IPS DF 6.9 (cell line): ENCODE measurements around the gene DIP2C.
A peak's percentile ranks its signal among the peaks of the same experiment; 100 is the strongest.

Source experiments
- DNase-seq: peaks from one replicate; pipeline ENCODE4 v3.0.0-alpha.2; 2013; ENCODE audit warnings: low read depth, low spot score
- H3K27ac ChIP-seq: one replicate; pipeline ENCODE4 v1.5.1; 2013; ENCODE audit warnings: low read length, control low read depth
- H3K27me3 ChIP-seq: 2 replicates; pipeline ENCODE4 v1.6.1; 2013; ENCODE audit warnings: mild to moderate bottlenecking, low read length; ENCODE audit not compliant: control insufficient read depth, insufficient read depth
- H3K36me3 ChIP-seq: 2 replicates; pipeline ENCODE4 v1.6.1; 2013; ENCODE audit warnings: low read length; ENCODE audit not compliant: control insufficient read depth, insufficient read depth
- H3K4me1 ChIP-seq: 2 replicates; pipeline ENCODE4 v1.6.1; 2013; ENCODE audit warnings: low read length; ENCODE audit not compliant: control insufficient read depth, insufficient read depth
- H3K4me3 ChIP-seq: 2 replicates; pipeline ENCODE4 v1.5.1; 2013; ENCODE audit warnings: mild to moderate bottlenecking, low read length
- H3K9me3 ChIP-seq: 2 replicates; pipeline ENCODE4 v1.6.1; 2013; ENCODE audit warnings: low read length, inconsistent platforms; ENCODE audit not compliant: control insufficient read depth, insufficient read depth
- WGBS: extraction: QIAGEN DNeasy Blood & Tissue Kit; methylation state at CpG from one replicate; pipeline ENCODE4 v1.1.7; 2013; ENCODE audit warnings: mixed read lengths, missing lambda C conversion rate; ENCODE audit not compliant: insufficient read length, insufficient coverage; 5-methylcytosine and 5-hydroxymethylcytosine counted together

DIP2C gene, protein sequence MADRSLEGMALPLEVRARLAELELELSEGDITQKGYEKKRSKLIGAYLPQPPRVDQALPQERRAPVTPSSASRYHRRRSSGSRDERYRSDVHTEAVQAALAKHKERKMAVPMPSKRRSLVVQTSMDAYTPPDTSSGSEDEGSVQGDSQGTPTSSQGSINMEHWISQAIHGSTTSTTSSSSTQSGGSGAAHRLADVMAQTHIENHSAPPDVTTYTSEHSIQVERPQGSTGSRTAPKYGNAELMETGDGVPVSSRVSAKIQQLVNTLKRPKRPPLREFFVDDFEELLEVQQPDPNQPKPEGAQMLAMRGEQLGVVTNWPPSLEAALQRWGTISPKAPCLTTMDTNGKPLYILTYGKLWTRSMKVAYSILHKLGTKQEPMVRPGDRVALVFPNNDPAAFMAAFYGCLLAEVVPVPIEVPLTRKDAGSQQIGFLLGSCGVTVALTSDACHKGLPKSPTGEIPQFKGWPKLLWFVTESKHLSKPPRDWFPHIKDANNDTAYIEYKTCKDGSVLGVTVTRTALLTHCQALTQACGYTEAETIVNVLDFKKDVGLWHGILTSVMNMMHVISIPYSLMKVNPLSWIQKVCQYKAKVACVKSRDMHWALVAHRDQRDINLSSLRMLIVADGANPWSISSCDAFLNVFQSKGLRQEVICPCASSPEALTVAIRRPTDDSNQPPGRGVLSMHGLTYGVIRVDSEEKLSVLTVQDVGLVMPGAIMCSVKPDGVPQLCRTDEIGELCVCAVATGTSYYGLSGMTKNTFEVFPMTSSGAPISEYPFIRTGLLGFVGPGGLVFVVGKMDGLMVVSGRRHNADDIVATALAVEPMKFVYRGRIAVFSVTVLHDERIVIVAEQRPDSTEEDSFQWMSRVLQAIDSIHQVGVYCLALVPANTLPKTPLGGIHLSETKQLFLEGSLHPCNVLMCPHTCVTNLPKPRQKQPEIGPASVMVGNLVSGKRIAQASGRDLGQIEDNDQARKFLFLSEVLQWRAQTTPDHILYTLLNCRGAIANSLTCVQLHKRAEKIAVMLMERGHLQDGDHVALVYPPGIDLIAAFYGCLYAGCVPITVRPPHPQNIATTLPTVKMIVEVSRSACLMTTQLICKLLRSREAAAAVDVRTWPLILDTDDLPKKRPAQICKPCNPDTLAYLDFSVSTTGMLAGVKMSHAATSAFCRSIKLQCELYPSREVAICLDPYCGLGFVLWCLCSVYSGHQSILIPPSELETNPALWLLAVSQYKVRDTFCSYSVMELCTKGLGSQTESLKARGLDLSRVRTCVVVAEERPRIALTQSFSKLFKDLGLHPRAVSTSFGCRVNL (N-terminal part only)

DNA sequence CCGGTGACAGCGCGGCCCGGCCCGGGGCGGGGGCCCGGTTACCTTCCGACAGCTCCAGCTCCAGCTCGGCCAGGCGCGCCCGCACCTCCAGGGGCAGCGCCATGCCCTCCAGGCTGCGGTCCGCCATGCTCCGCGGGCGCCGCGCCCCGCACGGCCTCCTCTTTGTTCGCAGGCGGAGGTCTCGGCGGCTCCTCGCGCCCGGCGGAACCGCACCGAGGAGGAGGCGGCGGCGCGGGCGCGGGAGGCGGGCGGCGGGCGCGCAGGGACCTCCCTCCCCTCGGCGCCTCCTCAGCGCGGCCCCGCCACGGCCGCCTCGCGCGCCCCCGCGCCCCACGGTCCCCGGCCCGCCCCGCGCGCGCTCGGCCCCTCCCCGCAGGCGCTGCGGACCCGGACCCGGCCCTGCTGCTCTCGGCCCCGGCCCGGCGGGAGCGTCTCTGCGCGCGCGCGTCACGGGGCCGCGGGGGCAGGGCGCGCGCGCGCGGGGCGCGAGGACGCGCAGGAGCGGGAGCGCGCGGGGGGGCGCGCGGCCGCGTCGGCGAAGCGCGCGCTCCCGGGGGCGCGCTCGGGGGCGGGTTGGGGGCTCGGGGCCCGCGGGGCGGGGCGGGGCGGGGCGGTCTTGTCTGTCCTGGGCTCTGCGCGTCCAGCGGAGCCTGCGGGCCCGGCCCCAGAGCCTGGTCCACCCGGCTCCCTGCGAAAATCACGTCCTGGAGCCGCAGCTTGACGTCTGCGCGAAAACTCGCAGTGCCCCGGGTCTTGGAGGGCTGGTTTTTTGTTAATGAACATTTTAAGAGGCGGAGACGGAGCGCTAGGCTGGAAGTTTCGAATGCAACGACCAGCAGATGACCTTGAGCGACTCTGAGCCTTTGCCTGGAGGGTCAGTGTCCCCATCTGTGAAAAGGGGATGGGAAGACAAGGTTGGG, at the start of gene DIP2C:
TSS of gene DIP2C (minus strand) at position 217 of the 920 bp plus-strand sequence. CDS start at position 127, 90 bp downstream.
- no peaks in the 10 kb centered on the region; the same call in 1 of the 2 replicates for H3K4me1 ChIP-seq
- no peaks in the 10 kb centered on the region for H3K36me3 ChIP-seq
- no peaks in the 10 kb centered on the region for H3K9me3 ChIP-seq
- H3K27me3 ChIP-seq: peaks cover 5% of the 10 kb centered on the region; the same call in 1 of the 2 replicates
- WGBS: no CpG with 5 or more reads among the region's 137 CpGs
- H3K4me3 ChIP-seq: peak within 1 kb of the TSS; percentile 55
- no peak for DNase-seq
- no peak within 1 kb of the TSS for H3K27ac ChIP-seq

DNA sequence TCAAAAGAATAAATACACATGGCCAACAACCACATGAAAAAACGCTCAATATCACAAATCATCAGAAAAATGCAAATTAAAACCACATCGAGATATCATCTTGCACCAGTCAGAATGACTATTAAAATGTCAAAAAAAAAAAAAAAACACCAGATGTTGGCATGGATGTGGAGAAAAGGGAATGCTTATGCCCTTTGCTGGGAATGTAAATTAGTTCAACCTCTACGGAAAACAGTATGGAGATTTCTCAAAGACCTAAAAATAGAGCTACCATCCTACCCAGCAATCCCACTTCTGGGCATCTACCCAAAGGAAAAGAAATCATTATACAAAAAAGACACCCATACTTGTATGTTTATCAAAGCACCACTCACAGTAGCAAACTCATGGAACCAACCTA, 45.0 kb upstream of the DIP2C start:
- Histone ChIP-seq H3K27ac (no peak overlapping the region), H3K36me3 (no peaks in the 10 kb centered on the region), H3K4me3 (no peak overlapping the region), H3K27me3 (no peaks in the 10 kb centered on the region), H3K4me1 (no peaks in the 10 kb centered on the region), H3K9me3 (no peaks in the 10 kb centered on the region)
- DNase-seq: no peak
- WGBS: no CpG with 5 or more reads among the region's 3 CpGs

DNA sequence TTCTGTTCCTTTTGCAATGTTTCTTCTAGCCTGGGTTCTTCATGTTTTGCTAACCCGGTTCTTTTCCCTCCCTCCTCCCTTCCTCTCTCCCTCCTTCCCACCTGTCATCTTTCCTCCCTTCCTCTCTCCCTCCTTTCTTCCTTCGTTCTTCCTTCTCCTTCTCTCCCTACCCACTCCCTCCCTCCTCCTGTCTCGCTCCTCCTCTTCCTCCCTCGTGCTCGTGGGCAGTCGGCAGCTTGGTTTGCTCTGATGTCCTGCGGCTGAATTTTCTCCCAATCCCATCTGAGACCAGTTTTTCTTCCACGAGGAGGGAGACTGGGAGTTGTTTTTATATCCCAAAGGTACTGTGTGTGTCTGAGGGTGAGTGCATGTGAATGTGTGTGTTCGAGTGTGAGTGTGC, 43.6 kb upstream of the DIP2C start:
- Histone ChIP-seq H3K27ac (no peak overlapping the region), H3K27me3 (no peaks in the 10 kb centered on the region), H3K4me1 (no peaks in the 10 kb centered on the region), H3K4me3 (no peak overlapping the region), H3K9me3 (no peaks in the 10 kb centered on the region), H3K36me3 (no peaks in the 10 kb centered on the region)
- no peak for DNase-seq
- 91% methylated on average over 1 of the region's 9 CpGs for WGBS

DNA sequence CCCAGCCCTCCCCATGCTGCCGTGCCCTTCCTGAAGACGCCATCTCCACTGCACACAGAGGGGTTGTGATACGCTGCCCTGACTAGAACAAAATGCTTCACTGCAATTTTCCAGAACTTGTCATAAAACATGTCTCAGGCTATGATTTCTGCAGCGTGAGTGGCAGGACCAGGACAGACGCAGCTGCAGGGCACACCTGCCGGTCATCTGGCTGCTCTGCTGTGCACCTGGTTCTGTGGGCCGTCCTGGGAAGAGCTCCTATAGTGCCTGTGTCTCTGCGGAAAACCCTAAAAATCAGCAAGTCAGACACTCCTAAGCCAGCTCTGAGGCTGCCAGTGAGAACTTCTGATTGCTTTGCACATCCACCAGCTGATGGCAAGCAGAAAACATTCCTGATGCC, 39.7 kb upstream of the DIP2C start:
- H3K27ac ChIP-seq: no peak overlapping the region
- H3K4me3 ChIP-seq: no peak overlapping the region
- no peaks in the 10 kb centered on the region for H3K27me3 ChIP-seq
- no peaks in the 10 kb centered on the region for H3K4me1 ChIP-seq
- no peaks in the 10 kb centered on the region for H3K36me3 ChIP-seq
- DNase-seq: no peak
- WGBS: no CpG with 5 or more reads among the region's 8 CpGs
- no peaks in the 10 kb centered on the region for H3K9me3 ChIP-seq

GRCh38 chr10:728603-729002, 39.1 kb upstream of the DIP2C start:
- no peak overlapping the region for H3K27ac ChIP-seq
- DNase-seq: no peak
- no peak overlapping the region for H3K4me3 ChIP-seq
- H3K36me3 ChIP-seq: no peaks in the 10 kb centered on the region
- no peaks in the 10 kb centered on the region for H3K9me3 ChIP-seq
- no peaks in the 10 kb centered on the region for H3K4me1 ChIP-seq
- no peaks in the 10 kb centered on the region for H3K27me3 ChIP-seq
- no CpG with 5 or more reads among the region's 8 CpGs for WGBS

DNA sequence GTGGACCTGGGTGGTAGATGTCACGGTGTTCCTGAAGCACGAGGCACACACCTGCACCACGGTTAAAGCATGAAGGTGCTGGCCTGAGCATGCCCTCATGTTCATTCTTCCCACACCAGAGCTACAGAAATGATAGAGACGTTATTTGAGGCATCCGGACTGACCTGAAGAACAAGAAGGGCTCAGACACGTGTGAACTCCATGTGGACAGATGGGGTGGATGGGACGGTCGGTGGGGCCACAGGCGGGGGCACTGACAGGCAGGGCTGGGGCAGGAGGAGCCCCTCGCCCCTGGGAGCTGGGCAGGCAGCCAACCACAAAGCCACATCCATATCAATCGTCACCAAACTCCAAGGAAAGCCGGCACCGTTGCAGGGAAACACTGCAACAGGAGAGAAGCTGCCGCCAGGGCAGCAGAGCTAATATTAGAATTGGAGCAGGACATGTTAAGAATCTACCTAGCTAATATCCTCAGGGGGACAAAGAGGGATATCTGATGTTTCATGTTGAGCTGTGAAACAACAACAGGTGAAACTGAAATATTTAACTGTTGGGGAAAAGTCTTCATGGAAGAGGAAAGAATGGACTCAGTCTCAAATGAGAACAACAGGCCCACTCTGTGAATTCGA, 37.8 kb upstream of the DIP2C start:
- H3K27me3 ChIP-seq: no peaks in the 10 kb centered on the region
- no CpG with 5 or more reads among the region's 15 CpGs for WGBS

DNA sequence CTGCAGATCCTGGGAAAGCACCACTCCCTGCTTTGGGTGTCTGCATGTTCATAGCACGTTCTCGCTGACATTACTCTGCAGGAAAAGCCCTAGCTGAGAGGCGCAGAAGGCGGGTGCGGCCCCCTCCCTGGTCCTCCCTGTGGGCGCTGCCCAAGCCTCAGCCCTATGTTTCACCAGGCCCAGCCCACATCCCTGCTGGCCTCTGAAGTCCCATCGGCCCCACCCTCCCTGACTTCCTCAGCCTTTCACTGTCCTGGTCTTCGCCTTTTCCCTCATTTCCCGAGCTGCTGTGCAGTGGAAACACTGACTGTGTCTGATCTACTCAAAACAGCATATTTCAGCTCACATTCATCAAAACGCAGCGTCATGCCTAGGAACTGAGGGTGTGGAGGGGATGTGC, 36.3 kb upstream of the DIP2C start:
- Histone ChIP-seq H3K36me3 (no peaks in the 10 kb centered on the region), H3K27ac (no peak overlapping the region), H3K9me3 (no peaks in the 10 kb centered on the region), H3K27me3 (no peaks in the 10 kb centered on the region), H3K4me3 (no peak overlapping the region), H3K4me1 (no peaks in the 10 kb centered on the region)
- no CpG with 5 or more reads among the region's 11 CpGs for WGBS
- no peak for DNase-seq

More for the DNA sequence above, 37.8 kb upstream of the DIP2C start:
- H3K27ac ChIP-seq: no peak overlapping the region
- H3K36me3 ChIP-seq: no peaks in the 10 kb centered on the region
- H3K4me1 ChIP-seq: no peaks in the 10 kb centered on the region
- no peak for DNase-seq
- no peaks in the 10 kb centered on the region for H3K9me3 ChIP-seq
- no peak overlapping the region for H3K4me3 ChIP-seq

DNA sequence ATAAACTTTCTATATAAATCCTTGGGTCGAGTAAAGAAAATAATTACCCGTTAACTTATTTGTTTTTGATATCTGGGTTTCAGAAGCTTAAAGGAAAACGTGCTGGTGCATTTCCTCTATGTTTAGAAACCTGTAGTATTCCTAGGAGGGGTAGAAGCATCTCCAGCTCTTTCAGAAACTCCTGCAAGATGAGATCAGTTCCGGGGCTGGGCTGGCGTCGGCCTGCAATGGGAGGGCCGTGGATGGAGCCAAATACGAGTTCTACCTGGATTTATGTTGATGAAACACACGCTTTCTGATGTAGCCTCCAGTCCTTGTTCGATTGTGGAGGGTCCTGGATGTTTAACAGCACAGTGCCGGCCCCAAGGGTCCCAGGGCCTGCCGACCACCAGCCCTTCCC, 35.8 kb upstream of the DIP2C start:
- H3K4me1 ChIP-seq: no peaks in the 10 kb centered on the region
- H3K36me3 ChIP-seq: no peaks in the 10 kb centered on the region
- DNase-seq: no peak
- no peak overlapping the region for H3K4me3 ChIP-seq
- H3K27ac ChIP-seq: no peak overlapping the region
- WGBS: no CpG with 5 or more reads among the region's 12 CpGs
- H3K27me3 ChIP-seq: no peaks in the 10 kb centered on the region
- H3K9me3 ChIP-seq: no peaks in the 10 kb centered on the region

DNA sequence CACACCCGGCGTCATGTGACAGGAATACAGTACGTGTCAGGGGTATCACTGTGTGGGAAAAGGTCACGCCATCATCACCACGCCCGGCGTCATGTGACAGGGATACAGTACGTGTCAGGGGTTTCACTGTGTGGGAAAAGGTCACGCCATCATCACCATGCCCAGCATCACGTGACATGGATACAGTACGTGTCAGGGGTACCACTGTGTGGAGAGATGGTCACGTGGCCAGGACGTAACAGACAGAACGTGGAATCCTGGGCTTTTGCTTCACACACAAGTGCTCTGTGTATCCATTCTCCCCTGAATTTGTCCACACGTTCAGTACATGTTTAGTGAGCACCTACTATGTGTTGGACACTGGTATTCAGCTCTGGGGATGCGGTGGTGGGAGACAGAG, 34.5 kb upstream of the DIP2C start:
- Histone ChIP-seq H3K9me3 (no peaks in the 10 kb centered on the region), H3K36me3 (no peaks in the 10 kb centered on the region), H3K4me3 (no peak overlapping the region), H3K27ac (no peak overlapping the region), H3K4me1 (no peaks in the 10 kb centered on the region), H3K27me3 (no peaks in the 10 kb centered on the region)
- DNase-seq: no peak
- WGBS: no CpG with 5 or more reads among the region's 16 CpGs
